Erythroblast (primary cell): ENCODE measurements around the gene SH3BP2.
A peak's percentile ranks its signal among the peaks of the same experiment; 100 is the strongest.

Source experiments
- DNase-seq, 2 experiments: peaks; one replicate each; lab custom pipeline; 2025; lab: John Stamatoyannopoulos, UW
- GATA1 ChIP-seq: IDR thresholded peaks from 2 replicates; pipeline ENCODE4 v1.6.1; 2011; ENCODE audit warnings: low read depth, mild to moderate bottlenecking, control low read depth, low read length, moderate library complexity
- POLR2A ChIP-seq: IDR thresholded peaks from 2 replicates; pipeline ENCODE4 v1.6.1; 2011; ENCODE audit warnings: mild to moderate bottlenecking, low read length

SH3BP2 gene

GRCh38 chr4:2858451-2859217 is 65.7 kb downstream of the SH3BP2 start:
- TF ChIP-seq POLR2A (no peak), GATA1 (no peak)
- DNase-seq: peak; percentile 74 to 90

GRCh38 chr4:2859514-2859913 is 66.6 kb downstream of the SH3BP2 start:
- TF ChIP-seq POLR2A (no peak), GATA1 (no peak)
- DNase-seq: no peak

GRCh38 chr4:2860391-2861348 is 67.8 kb downstream of the SH3BP2 start:
- TF ChIP-seq POLR2A (no peak), GATA1 (no peak)
- no peak for DNase-seq

GRCh38 chr4:2861631-2862436 is 68.9 kb downstream of the SH3BP2 start:
- no peak for DNase-seq
- TF ChIP-seq GATA1 (no peak), POLR2A (no peak)

- no peak for TF ChIP-seq POLR2A
- TF ChIP-seq GATA1: no peak
- no peak for DNase-seq
Observed at GRCh38 chr4:2862528-2862927, 69.6 kb downstream of the SH3BP2 start.

- TF ChIP-seq POLR2A (no peak), GATA1 (no peak)
Observed at GRCh38 chr4:2863649-2864048, 70.8 kb downstream of the SH3BP2 start.

GRCh38 chr4:2865196-2865780 is 72.4 kb downstream of the SH3BP2 start:
- no peak for TF ChIP-seq GATA1
- no peak for TF ChIP-seq POLR2A

More at GRCh38 chr4:2863649-2864048, 70.8 kb downstream of the SH3BP2 start:
- no peak for DNase-seq

GRCh38 chr4:2866160-2866861 is 73.4 kb downstream of the SH3BP2 start:
- no peak for DNase-seq
- TF ChIP-seq GATA1 (no peak), POLR2A (no peak)

More at GRCh38 chr4:2865196-2865780, 72.4 kb downstream of the SH3BP2 start:
- no peak for DNase-seq

GRCh38 chr4:2866891-2867290 is 74.0 kb downstream of the SH3BP2 start:
- TF ChIP-seq POLR2A (no peak), GATA1 (no peak)
- DNase-seq: no peak

- TF ChIP-seq GATA1 (peak; percentile 36), POLR2A (no peak)
- DNase-seq: peak; percentile 73 to 90
Observed at GRCh38 chr4:2867758-2868491, 75.0 kb downstream of the SH3BP2 start.

- DNase-seq: no peak
- TF ChIP-seq POLR2A (no peak), GATA1 (no peak)
Observed at GRCh38 chr4:2868877-2869487, 76.1 kb downstream of the SH3BP2 start.
